ENCODE measurements around the gene RIF1. TPM values are rescaled to one million over a fixed set of nuclear protein-coding genes. Genes with fewer than 3 reads are reported as not detected.

Gene RIF1
- total RNA-seq (2014; rRNA removed; shearing (Covaris generic)): 20.9 and 24.8 TPM in 2 replicates
- 26.5 and 28.7 TPM in 2 replicates for polyA plus RNA-seq (2016; fragmentation: Nextera tagmentation; extraction: Ambion mirVana)

GRCh38 chr2:151409601-151410484, at the start of gene RIF1:
TSS of gene RIF1 (plus strand) at chr2:151409902. CDS start at chr2:151410424, 522 bp downstream.
- H3K79me2 ChIP-seq (ENCODE audit: insufficient read depth): peaks cover 49% of the 10 kb centered on the region
- peak within 1 kb of the TSS; percentile 92 for H2AFZ ChIP-seq
- peak; percentile 98 for DNase-seq
- WGBS, 2 experiments (ENCODE audit: low coverage in 1 of 2, low lambda C conversion rate in 2 of 2, missing lambda C conversion rate in 2 of 2): 1% methylated on average over 53 to 55 of the region's 65 CpGs
- no peaks in the 10 kb centered on the region for H3K9me3 ChIP-seq (ENCODE audit: low read depth)
- in situ Hi-C loops (cut with MboI): loop anchor here (10.0 kb wide), 1 partner anchor 145 kb away; the partner anchor contains the start of gene RBM43
- H3K4me1 ChIP-seq (ENCODE audit: insufficient read depth): peaks cover 12% of the 10 kb centered on the region; the same call in 1 of the 2 replicates
- peak within 1 kb of the TSS; percentile 99 for H3K4me3 ChIP-seq
- H3K9me2 ChIP-seq (ENCODE audit: insufficient read depth): no peaks in the 10 kb centered on the region
- peaks cover 27% of the 10 kb centered on the region for H3K36me3 ChIP-seq (ENCODE audit: low read depth)
- no peaks in the 10 kb centered on the region for H4K20me1 ChIP-seq (ENCODE audit: insufficient read depth)
- peak within 1 kb of the TSS; percentile 93 for H3K9ac ChIP-seq
- peak within 1 kb of the TSS; percentile 90 for H3K27ac ChIP-seq
- peak within 1 kb of the TSS; percentile 92 for H3K4me2 ChIP-seq (ENCODE audit: unreplicated experiment)
- no peaks in the 10 kb centered on the region for H3K27me3 ChIP-seq (replicated peaks; ENCODE audit: insufficient read depth)
- no peak for TF ChIP-seq EZH2 (IDR thresholded peaks at IDR 0.05; ENCODE audit: insufficient read depth, poor library complexity, severe bottlenecking)
- no peaks in the 10 kb centered on the region for H3F3A ChIP-seq (ENCODE audit: insufficient read depth)

DNA sequence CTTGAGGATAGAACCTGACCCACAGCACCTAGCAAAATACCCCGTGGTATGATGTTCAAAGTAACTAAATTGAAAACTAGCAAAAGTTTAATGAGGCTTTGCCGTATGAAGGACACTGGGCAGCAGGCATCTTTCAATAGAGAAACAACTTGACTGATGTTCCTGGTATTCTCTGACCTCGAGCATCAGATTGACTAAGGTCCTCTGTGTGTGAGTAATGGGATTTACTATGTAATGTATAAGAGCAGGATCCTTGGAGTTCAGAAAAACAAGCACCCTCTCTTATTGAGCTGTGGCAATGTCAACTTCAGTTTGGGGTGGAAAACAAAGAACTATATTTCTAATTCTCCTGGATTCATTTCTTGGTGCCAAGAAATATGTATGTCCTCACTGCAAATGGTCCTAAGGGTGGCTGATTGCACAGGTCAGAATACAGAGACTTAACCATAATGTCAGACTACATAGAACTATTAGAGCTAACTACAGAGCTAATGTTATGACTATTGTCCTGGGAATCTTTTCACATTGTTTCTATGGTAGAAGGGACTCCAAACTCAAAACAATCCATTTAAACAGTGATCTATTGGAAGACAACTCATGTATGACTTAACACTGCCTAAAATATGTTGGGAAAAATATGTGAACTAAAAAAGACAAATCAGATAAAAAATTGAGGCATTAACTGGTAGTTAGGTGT, 47.9 kb upstream of the RIF1 start:
- in situ Hi-C loops (cut with MboI): no loop called here
- Histone ChIP-seq H3K9me2 (ENCODE audit: insufficient read depth) (no peaks in the 10 kb centered on the region), H3K4me1 (ENCODE audit: insufficient read depth) (peaks cover 27% of the 10 kb centered on the region), H3K79me2 (ENCODE audit: insufficient read depth) (peaks cover 15% of the 10 kb centered on the region), H3F3A (ENCODE audit: insufficient read depth) (peaks cover 9% of the 10 kb centered on the region; the same call in 1 of the 2 replicates), H3K9me3 (ENCODE audit: low read depth) (no peaks in the 10 kb centered on the region), H3K4me2 (ENCODE audit: unreplicated experiment) (peak overlapping the region; percentile 28), H3K36me3 (ENCODE audit: low read depth) (no peaks in the 10 kb centered on the region), H3K4me3 (no peak overlapping the region), H3K27ac (peak overlapping the region; percentile 57), H3K9ac (0 out of 2 replicates have a peak overlapping the region, but pooled peaks have one; percentile 18), H2AFZ (peak overlapping the region; percentile 31), H4K20me1 (ENCODE audit: insufficient read depth) (no peaks in the 10 kb centered on the region), H3K27me3 (replicated peaks; ENCODE audit: insufficient read depth) (no peaks in the 10 kb centered on the region)
- WGBS, 2 experiments (ENCODE audit: low coverage in 1 of 2, low lambda C conversion rate in 2 of 2, missing lambda C conversion rate in 2 of 2): 68% methylated on average over 3 of the region's 3 CpGs
- peak; percentile 73 for DNase-seq
- TF ChIP-seq EZH2phosphoT487 (IDR thresholded peaks at IDR 0.05; ENCODE audit: insufficient read depth, low read depth) (no peak), EZH2 (IDR thresholded peaks at IDR 0.05; ENCODE audit: insufficient read depth, poor library complexity, severe bottlenecking) (no peak)

DNA sequence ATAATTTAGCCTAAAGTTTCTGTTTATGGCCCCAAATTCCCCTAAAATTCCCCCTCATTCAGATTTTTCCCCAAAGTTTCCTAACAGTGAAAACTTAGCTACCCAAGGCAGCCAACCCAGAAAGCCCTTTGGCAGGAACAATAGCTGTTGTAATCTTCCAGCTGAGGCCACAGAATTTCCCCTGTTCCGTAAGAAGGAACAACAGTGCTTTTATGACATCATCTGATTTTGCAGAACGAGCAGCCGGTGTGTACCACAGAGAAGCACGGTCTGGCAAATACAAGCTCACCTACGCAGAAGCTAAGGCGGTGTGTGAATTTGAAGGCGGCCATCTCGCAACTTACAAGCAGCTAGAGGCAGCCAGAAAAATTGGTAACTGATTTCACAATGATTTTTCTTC, 46.0 kb upstream of the RIF1 start:
- DNase-seq: no peak
- no peak overlapping the region for H2AFZ ChIP-seq
- no peak overlapping the region for H3K9ac ChIP-seq
- no peak overlapping the region for H3K4me2 ChIP-seq (ENCODE audit: unreplicated experiment)
- H3K79me2 ChIP-seq (ENCODE audit: insufficient read depth): peaks cover 9% of the 10 kb centered on the region
- no peaks in the 10 kb centered on the region for H3K9me3 ChIP-seq (ENCODE audit: low read depth)
- H3K4me1 ChIP-seq (ENCODE audit: insufficient read depth): peaks cover 11% of the 10 kb centered on the region
- no peaks in the 10 kb centered on the region; the same call in 1 of the 2 replicates for H3F3A ChIP-seq (ENCODE audit: insufficient read depth)
- H4K20me1 ChIP-seq (ENCODE audit: insufficient read depth): no peaks in the 10 kb centered on the region
- in situ Hi-C loops (cut with MboI): no loop called here
- no peak overlapping the region for H3K4me3 ChIP-seq
- no peaks in the 10 kb centered on the region for H3K9me2 ChIP-seq (ENCODE audit: insufficient read depth)
- no peak overlapping the region for H3K27ac ChIP-seq
- H3K36me3 ChIP-seq (ENCODE audit: low read depth): no peaks in the 10 kb centered on the region
- no peaks in the 10 kb centered on the region for H3K27me3 ChIP-seq (replicated peaks; ENCODE audit: insufficient read depth)
- TF ChIP-seq EZH2phosphoT487 (IDR thresholded peaks at IDR 0.05; ENCODE audit: insufficient read depth, low read depth): no peak
- TF ChIP-seq EZH2 (IDR thresholded peaks at IDR 0.05; ENCODE audit: insufficient read depth, poor library complexity, severe bottlenecking): no peak
- 68 to 70% methylated on average over 8 of the region's 8 CpGs for WGBS, 2 experiments (ENCODE audit: low coverage in 1 of 2, low lambda C conversion rate in 2 of 2, missing lambda C conversion rate in 2 of 2)

DNA sequence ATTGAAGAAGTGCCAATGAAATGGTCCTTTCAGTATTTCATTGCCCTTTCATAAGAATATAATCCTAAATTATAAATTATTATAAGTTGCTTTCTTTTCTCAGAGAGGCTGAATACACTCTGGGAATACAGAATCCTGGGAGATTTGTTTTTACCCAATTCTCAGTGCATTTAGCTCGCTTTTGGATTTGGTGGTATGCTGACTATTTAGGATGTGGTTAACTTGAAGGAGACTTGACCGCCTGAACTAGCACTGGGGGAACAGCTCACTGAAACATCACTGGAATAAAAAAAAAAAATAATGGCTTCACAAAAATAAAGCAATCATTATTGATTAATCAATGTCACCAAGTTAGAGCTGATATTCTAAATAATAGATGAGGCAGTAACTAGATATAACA, 42.1 kb upstream of the RIF1 start:
- no peak for DNase-seq
- H3K4me2 ChIP-seq (ENCODE audit: unreplicated experiment): no peak overlapping the region
- H3K4me1 ChIP-seq (ENCODE audit: insufficient read depth): no peaks in the 10 kb centered on the region
- H3K27me3 ChIP-seq (replicated peaks; ENCODE audit: insufficient read depth): no peaks in the 10 kb centered on the region
- H3K9ac ChIP-seq: no peak overlapping the region
- H3F3A ChIP-seq (ENCODE audit: insufficient read depth): no peaks in the 10 kb centered on the region
- no peaks in the 10 kb centered on the region for H4K20me1 ChIP-seq (ENCODE audit: insufficient read depth)
- no peaks in the 10 kb centered on the region for H3K9me2 ChIP-seq (ENCODE audit: insufficient read depth)
- no peak overlapping the region for H3K27ac ChIP-seq
- in situ Hi-C loops (cut with MboI): no loop called here
- no peak overlapping the region for H3K4me3 ChIP-seq
- H2AFZ ChIP-seq: no peak overlapping the region
- WGBS, 2 experiments (ENCODE audit: low coverage in 1 of 2, low lambda C conversion rate in 2 of 2, missing lambda C conversion rate in 2 of 2): 97 to 98% methylated on average over 2 of the region's 2 CpGs
- no peaks in the 10 kb centered on the region for H3K9me3 ChIP-seq (ENCODE audit: low read depth)
- no peaks in the 10 kb centered on the region for H3K36me3 ChIP-seq (ENCODE audit: low read depth)
- TF ChIP-seq EZH2 (IDR thresholded peaks at IDR 0.05; ENCODE audit: insufficient read depth, poor library complexity, severe bottlenecking) (no peak), EZH2phosphoT487 (IDR thresholded peaks at IDR 0.05; ENCODE audit: insufficient read depth, low read depth) (no peak)
- no peaks in the 10 kb centered on the region for H3K79me2 ChIP-seq (ENCODE audit: insufficient read depth)
